Mucosa of descending colon (tissue), 3 donors: Measurements from ENCODE around the gene PFKFB4. TPM values are rescaled to one million over a fixed set of nuclear protein-coding genes. Genes with fewer than 3 reads are reported as not detected.

Experiments
- ATAC-seq: fragments of 200-7000 bp; cut with Tn5 transposase; one replicate; pipeline ENCODE4 v1.9.1; 2020; ENCODE audit warnings: mild to moderate bottlenecking, moderate library complexity
- DNase-seq, 3 donors: peaks; one replicate each; pipeline ENCODE4 v3.0.0-alpha.2; 2020
- H3K36me3 ChIP-seq: fragments of 200-600 bp; one replicate; pipeline ENCODE4 v1.8.0; 2021; ENCODE audit warnings: low read depth, mild to moderate bottlenecking
- H3K4me1 ChIP-seq: fragments of 200-600 bp; one replicate; pipeline ENCODE4 v1.8.0; 2021; ENCODE audit warnings: low read depth, mild to moderate bottlenecking
- H3K4me3 ChIP-seq: fragments of 200-600 bp; one replicate; pipeline ENCODE4 v1.8.0; 2021; ENCODE audit warnings: mild to moderate bottlenecking
- H3K9me3 ChIP-seq: fragments of 200-600 bp; one replicate; pipeline ENCODE4 v1.8.0; 2021; ENCODE audit warnings: mild to moderate bottlenecking
- CTCF ChIP-seq: fragments of 200-600 bp; IDR thresholded peaks from one replicate; pipeline ENCODE4 v1.8.0; 2022; ENCODE audit warnings: antibody characterized with exemption, mild to moderate bottlenecking
- intact Hi-C, 2 donors: fragments of 100-400 bp; cut with DNase I in 1 of 2; cut with micrococcal nuclease in 1 of 2; formaldehyde crosslinking; loops; one replicate each; pipeline versions ENCODE4 v1.11.0 to v1.11.1; 2022; cut with DNase I, micrococcal nuclease
- total RNA-seq, 3 donors: library from RNA; stranded (reverse); fragmentation: NEBNext Ultra II Directional in 2 of 3; extraction: Animal tissue kit (Norgen Biotek cat#: 25700) in 2 of 3; gene quantifications; one replicate each; pipeline versions ENCODE4 v1.2.1 to v1.2.4, GENCODE V29; 2021 to 2023
- donor health status: DM: no; HTN: no; CAD: no; lungs with moderate emphysema.
- donor health status: DM: no; HTN: no; CAD: no.
- donor health status: DM: no; HTN: yes; CAD: no.

PFKFB4 gene
- total RNA-seq, 3 donors from 2014 or later = 4.4 to 14.2 (median 10.8) TPM

- no peaks in the 10 kb centered on the region for H3K36me3 ChIP-seq
- TF ChIP-seq CTCF = no peak
- DNase-seq = no peak
- no peaks in the 10 kb centered on the region for H3K9me3 ChIP-seq
- peaks cover 31% of the 10 kb centered on the region for H3K4me1 ChIP-seq
- ATAC-seq = no peak
- H3K4me3 ChIP-seq = no peak overlapping the region
- intact Hi-C loops = no loop called here
Observed at GRCh38 chr3:48473617-48473952, 83.0 kb downstream of the PFKFB4 start.

- intact Hi-C loops = no loop called here
- H3K36me3 ChIP-seq = no peaks in the 10 kb centered on the region
- H3K9me3 ChIP-seq = no peaks in the 10 kb centered on the region
- TF ChIP-seq CTCF = peak; percentile 35
- peaks cover 37% of the 10 kb centered on the region for H3K4me1 ChIP-seq
- peak overlapping the region; percentile 23 for H3K4me3 ChIP-seq
- ATAC-seq (peak; percentile 94), DNase-seq (peak; percentile 95 to 97 (median 95))
Observed at GRCh38 chr3:48472923-48473616, 83.5 kb downstream of the PFKFB4 start.

- TF ChIP-seq CTCF = no peak
- Histone ChIP-seq H3K36me3 (no peaks in the 10 kb centered on the region), H3K4me3 (peak overlapping the region; percentile 23), H3K4me1 (peaks cover 41% of the 10 kb centered on the region), H3K9me3 (no peaks in the 10 kb centered on the region)
- intact Hi-C loops = no loop called here
- DNase-seq = peak in 1 of 3 donors; percentile 67
- ATAC-seq = peak; percentile 46
Observed at GRCh38 chr3:48472673-48472922, 84.0 kb downstream of the PFKFB4 start.

GRCh38 chr3:48470286-48470685 is 86.3 kb downstream of the PFKFB4 start:
- Histone ChIP-seq H3K36me3 (peaks cover 4% of the 10 kb centered on the region), H3K4me1 (peaks cover 58% of the 10 kb centered on the region), H3K9me3 (no peaks in the 10 kb centered on the region), H3K4me3 (no peak overlapping the region)
- ATAC-seq = no peak
- DNase-seq = no peak
- intact Hi-C loops = no loop called here
- TF ChIP-seq CTCF = no peak

- ATAC-seq (no peak), DNase-seq (peak in 1 of 3 donors; percentile 34)
- intact Hi-C loops = loop anchor here in 1 of 2 donors (5.0 kb wide), 1 partner anchor 78 kb away; no protein-coding TSS in a partner anchor
- no peak for TF ChIP-seq CTCF
- H3K4me3 ChIP-seq = no peak overlapping the region
- H3K36me3 ChIP-seq = peaks cover 4% of the 10 kb centered on the region
- H3K9me3 ChIP-seq = no peaks in the 10 kb centered on the region
- peaks cover 64% of the 10 kb centered on the region for H3K4me1 ChIP-seq
Observed at GRCh38 chr3:48469046-48469915, 87.3 kb downstream of the PFKFB4 start.
